ENCODE measurements around the gene ZNF680. TPM values are rescaled to one million over a fixed set of nuclear protein-coding genes. Genes with fewer than 3 reads are reported as not detected.

ZNF680 gene
- total and polyA plus RNA-seq, 2 experiments from 2014 or later: 27.3 to 62.5 TPM

DNA sequence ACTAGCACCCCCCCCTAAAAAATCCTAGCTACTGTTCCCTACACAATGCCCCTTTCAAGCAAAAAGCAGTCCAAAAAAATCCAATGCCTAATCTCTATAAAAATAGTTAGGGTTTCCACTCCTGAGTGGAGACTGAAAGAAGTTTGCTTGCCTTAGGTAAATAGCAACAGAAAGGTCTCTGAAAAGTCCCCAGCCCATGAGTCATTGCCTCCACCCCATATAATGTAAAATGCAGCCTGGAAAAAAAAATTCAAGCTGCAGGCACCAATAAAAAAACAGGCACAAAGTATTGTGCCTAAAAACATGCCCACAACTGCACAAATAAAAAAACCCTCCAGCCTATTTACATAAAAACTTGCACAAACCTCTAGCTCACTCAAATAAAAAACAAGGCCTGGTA lies 47.5 kb downstream of the ZNF680 start (continued):
- TF ChIP-seq, protein P1, sequence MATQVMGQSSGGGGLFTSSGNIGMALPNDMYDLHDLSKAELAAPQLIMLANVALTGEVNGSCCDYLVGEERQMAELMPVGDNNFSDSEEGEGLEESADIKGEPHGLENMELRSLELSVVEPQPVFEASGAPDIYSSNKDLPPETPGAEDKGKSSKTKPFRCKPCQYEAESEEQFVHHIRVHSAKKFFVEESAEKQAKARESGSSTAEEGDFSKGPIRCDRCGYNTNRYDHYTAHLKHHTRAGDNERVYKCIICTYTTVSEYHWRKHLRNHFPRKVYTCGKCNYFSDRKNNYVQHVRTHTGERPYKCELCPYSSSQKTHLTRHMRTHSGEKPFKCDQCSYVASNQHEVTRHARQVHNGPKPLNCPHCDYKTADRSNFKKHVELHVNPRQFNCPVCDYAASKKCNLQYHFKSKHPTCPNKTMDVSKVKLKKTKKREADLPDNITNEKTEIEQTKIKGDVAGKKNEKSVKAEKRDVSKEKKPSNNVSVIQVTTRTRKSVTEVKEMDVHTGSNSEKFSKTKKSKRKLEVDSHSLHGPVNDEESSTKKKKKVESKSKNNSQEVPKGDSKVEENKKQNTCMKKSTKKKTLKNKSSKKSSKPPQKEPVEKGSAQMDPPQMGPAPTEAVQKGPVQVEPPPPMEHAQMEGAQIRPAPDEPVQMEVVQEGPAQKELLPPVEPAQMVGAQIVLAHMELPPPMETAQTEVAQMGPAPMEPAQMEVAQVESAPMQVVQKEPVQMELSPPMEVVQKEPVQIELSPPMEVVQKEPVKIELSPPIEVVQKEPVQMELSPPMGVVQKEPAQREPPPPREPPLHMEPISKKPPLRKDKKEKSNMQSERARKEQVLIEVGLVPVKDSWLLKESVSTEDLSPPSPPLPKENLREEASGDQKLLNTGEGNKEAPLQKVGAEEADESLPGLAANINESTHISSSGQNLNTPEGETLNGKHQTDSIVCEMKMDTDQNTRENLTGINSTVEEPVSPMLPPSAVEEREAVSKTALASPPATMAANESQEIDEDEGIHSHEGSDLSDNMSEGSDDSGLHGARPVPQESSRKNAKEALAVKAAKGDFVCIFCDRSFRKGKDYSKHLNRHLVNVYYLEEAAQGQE (IDR thresholded peaks at IDR 0.05; ENCODE audit: unreplicated experiment): no peak

DNA sequence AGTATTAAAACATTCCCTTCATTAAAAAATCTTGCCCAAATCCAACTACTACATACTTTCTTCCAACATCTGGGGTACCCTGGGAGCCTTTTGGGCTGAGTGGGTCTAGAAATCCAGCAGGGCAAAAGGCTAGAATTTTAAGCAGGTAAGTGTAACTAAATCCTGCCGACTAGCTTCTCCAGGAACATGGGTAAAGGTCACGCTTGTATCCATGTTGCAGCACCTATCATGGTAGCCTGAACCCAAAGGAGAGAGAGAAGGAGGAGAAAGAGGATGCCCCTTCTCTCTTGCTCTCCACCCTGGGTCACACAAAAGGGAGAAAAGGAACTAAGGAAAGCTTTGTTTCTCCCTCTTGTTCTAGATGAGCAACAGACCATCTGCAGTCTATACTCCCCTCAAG lies 53.3 kb downstream of the ZNF680 start:
- Histone ChIP-seq H3K27me3 (ENCODE audit: insufficient read depth) (no peaks in the 10 kb centered on the region), H3K27ac (ENCODE audit: low read depth) (no peak overlapping the region), H3K36me3 (ENCODE audit: insufficient read depth) (peaks cover 26% of the 10 kb centered on the region; the same call in 1 of the 2 replicates), H4K20me1 (replicated peaks; ENCODE audit: insufficient read depth) (no peaks in the 10 kb centered on the region), H3K4me2 (no peak overlapping the region), H3K4me3 (no peak overlapping the region), H3K4me1 (ENCODE audit: insufficient read depth) (no peaks in the 10 kb centered on the region), H2AFZ (no peak overlapping the region), H3K79me2 (replicated peaks; ENCODE audit: insufficient read depth) (peaks cover 8% of the 10 kb centered on the region), H3K9me2 (ENCODE audit: insufficient read depth) (no peaks in the 10 kb centered on the region), H3F3A (replicated peaks; ENCODE audit: low read depth) (no peaks in the 10 kb centered on the region)
- no peaks in the 10 kb centered on the region for H3K27me3 Mint-ChIP-seq (ENCODE audit: insufficient read depth, low read depth, poor library complexity)
- peaks cover 64% of the 10 kb centered on the region for H3K9me3 Mint-ChIP-seq
- no peak overlapping the region for H3K27ac Mint-ChIP-seq
- no peaks in the 10 kb centered on the region for H3K4me1 Mint-ChIP-seq
- no peak overlapping the region for H3K4me3 Mint-ChIP-seq
- no peak for TF ChIP-seq EZH2phosphoT487 (IDR thresholded peaks at IDR 0.05; ENCODE audit: unreplicated experiment)
- ATAC-seq (no peak), DNase-seq (ENCODE audit: low spot score) (no peak)
- H3K36me3 Mint-ChIP-seq (ENCODE audit: low read depth): peaks cover 68% of the 10 kb centered on the region

DNA sequence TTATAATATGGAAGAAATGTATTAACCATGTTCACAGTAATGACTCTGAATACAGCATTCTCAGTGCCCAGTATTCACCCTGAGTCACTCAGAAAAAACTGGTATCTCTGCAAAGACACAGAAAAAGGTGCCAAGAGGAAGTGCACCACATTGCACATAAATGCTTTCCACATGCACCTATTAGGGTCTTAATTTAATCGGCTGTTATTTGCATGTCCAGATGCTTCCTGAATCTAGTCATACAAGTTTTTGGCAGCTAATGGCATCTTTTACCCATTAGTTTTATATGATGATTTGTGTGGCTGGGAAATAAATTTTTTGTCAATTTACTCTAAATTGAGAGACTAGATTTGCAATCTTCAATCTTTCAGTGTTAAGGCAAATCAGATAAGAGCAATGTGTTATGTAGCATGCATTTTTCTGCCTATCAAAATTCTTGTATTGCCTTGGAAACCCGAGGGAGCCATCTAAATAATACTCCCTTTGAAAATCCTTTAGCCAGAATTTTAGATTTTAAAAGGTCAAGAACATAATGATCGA lies 58.2 kb downstream of the ZNF680 start:
- Histone ChIP-seq H3K27ac (ENCODE audit: low read depth) (no peak overlapping the region), H3K27me3 (ENCODE audit: insufficient read depth) (no peaks in the 10 kb centered on the region), H3F3A (replicated peaks; ENCODE audit: low read depth) (no peaks in the 10 kb centered on the region), H4K20me1 (replicated peaks; ENCODE audit: insufficient read depth) (no peaks in the 10 kb centered on the region), H2AFZ (no peak overlapping the region), H3K4me2 (no peak overlapping the region), H3K79me2 (replicated peaks; ENCODE audit: insufficient read depth) (no peaks in the 10 kb centered on the region), H3K4me1 (ENCODE audit: insufficient read depth) (no peaks in the 10 kb centered on the region), H3K9me2 (ENCODE audit: insufficient read depth) (no peaks in the 10 kb centered on the region), H3K36me3 (ENCODE audit: insufficient read depth) (peaks cover 5% of the 10 kb centered on the region; the same call in 1 of the 2 replicates), H3K4me3 (no peak overlapping the region)
- H3K4me3 Mint-ChIP-seq: no peak overlapping the region
- peaks cover 30% of the 10 kb centered on the region for H3K36me3 Mint-ChIP-seq (ENCODE audit: low read depth)
- DNase-seq (ENCODE audit: low spot score): no peak
- ATAC-seq: no peak
- H3K27ac Mint-ChIP-seq: no peak overlapping the region
- peaks cover 3% of the 10 kb centered on the region for H3K27me3 Mint-ChIP-seq (ENCODE audit: insufficient read depth, low read depth, poor library complexity)
- no peaks in the 10 kb centered on the region for H3K4me1 Mint-ChIP-seq
- peaks cover 50% of the 10 kb centered on the region for H3K9me3 Mint-ChIP-seq
- TF ChIP-seq CREB1 (CRISPR knock-in tag; IDR thresholded peaks at IDR 0.05; ENCODE audit: low read depth): no peak
- no peak for TF ChIP-seq EZH2phosphoT487 (IDR thresholded peaks at IDR 0.05; ENCODE audit: unreplicated experiment)
- TF ChIP-seq NANOG (IDR thresholded peaks at IDR 0.05; ENCODE audit: borderline replicate concordance): no peak
- no peak for TF ChIP-seq POLR2AphosphoS5 (IDR thresholded peaks at IDR 0.05; ENCODE audit: low read depth)
- no peak for TF ChIP-seq STAT1 (IDR thresholded peaks at IDR 0.05; ENCODE audit: unreplicated experiment)
- no peak for TF ChIP-seq ZNF462 (CRISPR knock-in tag; IDR thresholded peaks at IDR 0.05)
- no peak for TF ChIP-seq JUNB (IDR thresholded peaks at IDR 0.05; ENCODE audit: unreplicated experiment)
- no peak for TF ChIP-seq ZNF331 (CRISPR knock-in tag; IDR thresholded peaks at IDR 0.05; ENCODE audit: low read depth)

Data from GM23338 (cell line).